ENCODE measurements around the gene OR2A7. TPM values are rescaled to one million over a fixed set of nuclear protein-coding genes. Genes with fewer than 3 reads are reported as not detected.
"Not testable (repeated sequence)": the region's sequence is repeated elsewhere in the genome, so short reads cannot be mapped to it uniquely, and the experiment has no call there.

OR2A7 gene
- total and polyA plus RNA-seq, 10 donors: 0.09 to 8.8 (median 3.6) TPM

GRCh38 chr7:144287171-144287784 is 22.7 kb upstream of the OR2A7 start:
- H3K27me3 ChIP-seq (replicated peaks in 1 of 7); H3K4me1 ChIP-seq; H3K36me3 ChIP-seq; intact Hi-C loops (cut with DNase I; ENCODE audit: low total_unique reads); H3K27ac ChIP-seq; H3K4me3 ChIP-seq; H3K9me3 ChIP-seq; DNase-seq: not testable (repeated sequence)
- no CpG with 5 or more reads among the region's 3 CpGs for WGBS, 5 donors

- no CpG with 5 or more reads among the region's 6 CpGs for WGBS, 5 donors
- H3K4me1 ChIP-seq; H3K9me3 ChIP-seq; intact Hi-C loops (cut with DNase I; ENCODE audit: low total_unique reads); DNase-seq; H3K27me3 ChIP-seq (replicated peaks in 1 of 7); H3K4me3 ChIP-seq; H3K27ac ChIP-seq; H3K36me3 ChIP-seq: not testable (repeated sequence)
Measured at GRCh38 chr7:144283716-144284115, 19.1 kb upstream of the OR2A7 start.

GRCh38 chr7:144282490-144282889 is 17.9 kb upstream of the OR2A7 start:
- peak; percentile 39 for DNase-seq
- H3K36me3 ChIP-seq; H3K4me1 ChIP-seq; H3K27me3 ChIP-seq (replicated peaks in 1 of 7); H3K9me3 ChIP-seq; H3K27ac ChIP-seq; intact Hi-C loops (cut with DNase I; ENCODE audit: low total_unique reads); H3K4me3 ChIP-seq: not testable (repeated sequence)
- WGBS, 5 donors: 69 to 95% (median 88%) methylated on average over 2 to 4 of the region's 4 CpGs

GRCh38 chr7:144281981-144282380 is 17.4 kb upstream of the OR2A7 start:
- H3K36me3 ChIP-seq; intact Hi-C loops (cut with DNase I; ENCODE audit: low total_unique reads); H3K27ac ChIP-seq; H3K9me3 ChIP-seq; H3K4me1 ChIP-seq; H3K27me3 ChIP-seq (replicated peaks in 1 of 7); H3K4me3 ChIP-seq; DNase-seq: not testable (repeated sequence)
- WGBS, 5 donors: no CpG with 5 or more reads among the region's 8 CpGs

- H3K4me1 ChIP-seq; H3K9me3 ChIP-seq; DNase-seq; H3K36me3 ChIP-seq; intact Hi-C loops (cut with DNase I; ENCODE audit: low total_unique reads); H3K4me3 ChIP-seq; H3K27me3 ChIP-seq (replicated peaks in 1 of 7); H3K27ac ChIP-seq: not testable (repeated sequence)
- 84 to 100% (median 98%) methylated on average over 3 to 4 of the region's 6 CpGs for WGBS, 5 donors
Measured at GRCh38 chr7:144280010-144280409, 15.4 kb upstream of the OR2A7 start.

- intact Hi-C loops (cut with DNase I; ENCODE audit: low total_unique reads): not testable (repeated sequence)
Measured at GRCh38 chr7:144275281-144275680, 10.7 kb upstream of the OR2A7 start.

GRCh38 chr7:144269188-144269587 is 4.6 kb upstream of the OR2A7 start, which contains the start of gene CTAGE8:
Gene CTAGE8, minus strand, starts transcription at chr7:144269288. Its CDS starts 38 bp downstream, at chr7:144269250.
- H3K36me3 ChIP-seq; DNase-seq; H3K27ac ChIP-seq; H3K4me3 ChIP-seq; intact Hi-C loops (cut with DNase I; ENCODE audit: low total_unique reads); H3K4me1 ChIP-seq; H3K9me3 ChIP-seq; H3K27me3 ChIP-seq (replicated peaks in 1 of 7): not testable (repeated sequence)
- 97% methylated on average over 2 of the region's 19 CpGs; no CpG with 5 or more reads in 4 of the 5 donors for WGBS, 5 donors

More at GRCh38 chr7:144275281-144275680, 10.7 kb upstream of the OR2A7 start:
- H3K36me3 ChIP-seq; DNase-seq; H3K9me3 ChIP-seq; H3K27me3 ChIP-seq (replicated peaks in 1 of 7); H3K4me3 ChIP-seq; H3K27ac ChIP-seq; H3K4me1 ChIP-seq: not testable (repeated sequence)
- WGBS, 5 donors: 93 to 98% (median 97%) methylated on average over 4 to 5 of the region's 6 CpGs

- H3K27me3 ChIP-seq (replicated peaks in 1 of 7); H3K36me3 ChIP-seq; H3K27ac ChIP-seq; H3K9me3 ChIP-seq; H3K4me1 ChIP-seq; intact Hi-C loops (cut with DNase I; ENCODE audit: low total_unique reads); DNase-seq; H3K4me3 ChIP-seq: not testable (repeated sequence)
- no CpG with 5 or more reads among the region's 2 CpGs for WGBS, 5 donors
Measured at GRCh38 chr7:144262128-144262527, 2.5 kb downstream of the OR2A7 start.

GRCh38 chr7:144259067-144259466 is 5.5 kb downstream of the OR2A7 start:
- no CpG with 5 or more reads among the region's 14 CpGs for WGBS, 5 donors
- H3K36me3 ChIP-seq; DNase-seq; H3K4me1 ChIP-seq; H3K27ac ChIP-seq; H3K27me3 ChIP-seq (replicated peaks in 1 of 7); H3K9me3 ChIP-seq; H3K4me3 ChIP-seq; intact Hi-C loops (cut with DNase I; ENCODE audit: low total_unique reads): not testable (repeated sequence)

Measured in spleen (tissue), 11 donors.